Left renal cortex interstitium (tissue), 4 donors: ENCODE measurements around the gene EPB41L3. TPM values are rescaled to one million over a fixed set of nuclear protein-coding genes. Genes with fewer than 3 reads are reported as not detected.
"Not testable (repeated sequence)": the region's sequence is repeated elsewhere in the genome, so short reads cannot be mapped to it uniquely, and the experiment has no call there.

ENCODE experiments used
- DNase-seq, 4 donors: peaks; one replicate each; pipeline ENCODE4 v3.0.0-alpha.2; 2013; ENCODE audit warnings: low read depth in 4 of 4, low spot score in 2 of 4, missing footprints in 1 of 4
- polyA plus RNA-seq, 4 donors: library from polyadenylated mRNA; unstranded; fragments of 120-200 nt; gene quantifications; one replicate each; pipeline ENCODE4 v1.2.1, GENCODE V29; 2013; ENCODE audit not compliant: insufficient read length in 4 of 4

The EPB41L3 gene
- polyA plus RNA-seq, 4 donors: 51.9 to 65.7 (median 59.7) TPM

DNA sequence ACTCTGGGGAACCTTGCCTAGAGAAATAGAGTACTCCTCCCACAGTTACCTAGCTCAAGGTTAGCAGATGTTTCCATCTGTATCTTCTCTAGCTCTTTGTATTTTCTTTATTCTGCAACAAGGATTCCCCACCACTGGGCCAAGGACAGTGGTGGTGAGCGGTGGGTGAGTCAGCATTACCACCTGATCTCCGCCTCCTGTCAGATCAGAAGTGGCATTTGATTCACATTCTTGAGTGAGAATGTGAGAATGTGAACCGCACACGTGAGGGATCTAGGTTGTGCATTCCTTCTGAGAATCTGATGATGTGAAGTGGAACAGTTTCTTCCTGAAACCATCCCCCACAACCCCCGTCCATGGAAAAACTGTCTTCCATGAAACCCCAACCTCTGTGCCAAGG lies 9.0 kb downstream of the EPB41L3 start:
- DNase-seq: no peak

DNA sequence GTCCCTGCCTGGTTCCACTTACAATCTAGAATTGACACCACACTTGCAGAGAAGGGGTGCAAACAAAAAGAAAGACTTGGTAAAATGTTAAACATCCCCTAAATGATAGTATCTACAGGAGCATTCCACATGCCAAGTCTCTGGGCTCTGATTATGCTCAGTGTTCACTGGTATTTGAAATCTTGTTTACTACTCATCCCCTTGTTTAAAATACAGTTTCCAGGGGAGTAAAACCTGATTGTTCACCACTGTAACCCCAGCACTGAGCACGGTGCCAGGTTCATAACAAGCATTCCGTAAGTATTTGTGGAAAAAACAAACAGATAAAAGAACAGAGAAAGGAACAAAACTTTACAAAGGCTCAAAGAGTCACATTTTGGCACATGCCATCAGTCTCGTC lies 11.7 kb downstream of the EPB41L3 start:
- DNase-seq: no peak

DNA sequence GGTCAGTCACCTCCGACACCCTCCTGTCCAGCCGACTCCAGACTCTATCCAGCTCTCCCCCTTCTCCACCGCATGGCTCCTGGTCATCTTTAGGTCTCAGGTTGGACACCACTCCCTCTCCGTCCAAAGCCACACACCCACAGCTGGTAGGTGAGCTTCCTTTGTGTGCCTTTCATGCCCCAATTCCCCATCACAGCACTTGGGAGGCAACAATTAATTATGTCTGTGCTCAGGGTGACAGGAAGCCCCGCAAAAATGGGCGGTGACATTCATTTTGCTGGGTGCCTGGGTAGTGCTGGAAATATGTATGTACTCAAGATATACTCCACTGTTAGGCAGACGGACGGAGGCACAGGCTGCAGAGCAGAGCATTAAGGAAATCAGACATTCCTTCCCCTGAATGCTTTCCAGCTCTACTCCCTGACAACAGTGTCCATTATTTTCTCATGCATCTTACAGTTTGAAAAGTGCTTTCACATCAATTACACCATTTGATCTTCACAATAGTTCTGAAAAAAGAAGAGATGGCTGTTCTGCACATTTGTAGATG lies 13.1 kb downstream of the EPB41L3 start:
- no peak for DNase-seq

DNA sequence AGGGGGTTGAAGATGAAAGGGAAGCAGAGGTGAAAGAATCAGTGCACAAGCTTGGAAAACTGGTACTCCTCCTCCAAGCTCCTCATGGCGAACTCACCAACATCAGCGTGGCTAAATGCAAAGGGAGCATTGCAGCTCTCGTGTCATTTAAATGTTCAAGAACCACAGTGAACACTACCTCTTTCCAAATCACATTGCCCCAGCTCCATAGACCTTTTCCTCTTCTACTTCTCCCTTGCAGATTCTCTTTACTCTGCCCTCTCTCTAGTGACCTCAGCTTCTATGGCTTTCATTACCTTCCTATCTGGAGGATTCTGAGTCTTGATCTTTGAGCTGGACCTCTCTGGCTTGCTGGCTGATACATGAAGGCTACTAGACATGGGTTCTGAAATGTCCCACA lies 14.3 kb downstream of the EPB41L3 start:
- no peak for DNase-seq

DNA sequence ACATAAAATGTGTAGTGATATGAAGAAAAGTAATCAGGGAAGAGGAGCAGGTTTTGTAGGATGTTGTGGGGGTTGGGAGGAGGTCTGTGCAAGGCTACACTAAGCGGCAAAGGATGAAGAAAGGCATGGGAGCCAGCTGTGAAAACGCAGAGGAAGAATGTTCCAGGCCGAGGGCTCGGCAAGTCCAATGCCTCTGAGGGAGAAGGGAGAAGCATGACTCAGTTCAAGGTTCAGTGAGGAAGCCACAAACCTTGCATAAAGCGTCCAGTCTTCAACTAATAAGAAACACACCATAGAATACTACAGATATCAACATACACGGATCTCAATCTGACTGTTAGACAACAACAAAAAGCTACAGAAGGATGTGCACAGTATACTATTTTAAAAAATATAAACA lies 16.2 kb downstream of the EPB41L3 start:
- no peak for DNase-seq

DNA sequence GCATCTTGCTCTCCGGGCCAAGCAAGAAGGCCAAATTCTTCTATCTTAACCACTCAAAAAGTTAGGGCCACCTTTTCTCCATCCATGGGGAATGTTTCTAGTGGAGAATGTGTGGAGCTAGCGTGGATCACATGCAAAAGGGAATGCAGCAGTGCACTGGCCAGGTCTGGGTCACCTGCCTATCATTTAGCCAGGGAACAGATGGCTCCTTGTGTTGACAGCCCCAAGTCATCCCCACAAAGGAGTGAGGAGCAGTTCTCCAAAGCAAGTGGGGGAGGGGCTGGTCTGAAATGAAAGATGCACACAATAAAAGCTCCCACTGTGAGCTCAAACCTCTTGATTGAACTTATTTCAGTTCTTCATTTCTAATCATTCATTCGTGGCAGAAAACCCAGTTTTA lies 19.1 kb downstream of the EPB41L3 start:
- no peak for DNase-seq

DNA sequence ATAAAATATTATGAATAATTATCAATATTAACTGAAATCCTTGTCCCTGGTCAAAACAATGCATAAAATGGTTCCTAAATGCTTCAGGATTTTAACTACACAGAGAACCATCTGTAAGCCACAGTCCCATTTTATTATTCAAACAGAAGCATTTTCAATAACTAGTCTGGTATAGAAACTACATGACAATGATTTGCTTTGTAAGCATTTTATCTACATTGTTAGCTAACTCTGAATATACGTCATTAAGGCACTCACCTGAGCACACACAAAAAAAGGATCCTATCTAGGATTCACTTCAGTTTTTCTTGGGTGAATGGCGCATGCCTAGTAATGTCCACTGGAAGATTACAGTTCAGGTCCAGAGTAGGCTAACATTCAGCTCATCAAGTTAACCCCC lies 22.8 kb downstream of the EPB41L3 start:
- no peak for DNase-seq

DNA sequence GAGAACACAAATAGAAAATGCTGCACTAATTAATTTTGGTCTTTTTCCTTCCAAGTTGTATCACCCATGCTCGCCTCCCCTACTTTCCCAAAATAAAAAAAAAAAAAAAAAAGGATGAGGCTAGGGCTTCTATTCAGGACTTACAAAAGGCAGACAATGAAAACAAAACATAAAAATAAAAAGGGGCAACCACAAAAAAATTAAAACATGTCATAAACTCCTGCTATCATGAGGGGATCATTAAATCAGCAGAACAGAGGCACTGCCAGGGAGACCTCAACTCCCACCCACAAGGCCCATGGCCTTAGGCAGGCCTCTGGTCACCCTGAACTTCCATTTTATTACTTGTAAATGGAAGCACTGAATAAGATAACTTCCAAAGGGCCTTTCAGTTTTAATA lies 23.3 kb downstream of the EPB41L3 start:
- DNase-seq: no peak

DNA sequence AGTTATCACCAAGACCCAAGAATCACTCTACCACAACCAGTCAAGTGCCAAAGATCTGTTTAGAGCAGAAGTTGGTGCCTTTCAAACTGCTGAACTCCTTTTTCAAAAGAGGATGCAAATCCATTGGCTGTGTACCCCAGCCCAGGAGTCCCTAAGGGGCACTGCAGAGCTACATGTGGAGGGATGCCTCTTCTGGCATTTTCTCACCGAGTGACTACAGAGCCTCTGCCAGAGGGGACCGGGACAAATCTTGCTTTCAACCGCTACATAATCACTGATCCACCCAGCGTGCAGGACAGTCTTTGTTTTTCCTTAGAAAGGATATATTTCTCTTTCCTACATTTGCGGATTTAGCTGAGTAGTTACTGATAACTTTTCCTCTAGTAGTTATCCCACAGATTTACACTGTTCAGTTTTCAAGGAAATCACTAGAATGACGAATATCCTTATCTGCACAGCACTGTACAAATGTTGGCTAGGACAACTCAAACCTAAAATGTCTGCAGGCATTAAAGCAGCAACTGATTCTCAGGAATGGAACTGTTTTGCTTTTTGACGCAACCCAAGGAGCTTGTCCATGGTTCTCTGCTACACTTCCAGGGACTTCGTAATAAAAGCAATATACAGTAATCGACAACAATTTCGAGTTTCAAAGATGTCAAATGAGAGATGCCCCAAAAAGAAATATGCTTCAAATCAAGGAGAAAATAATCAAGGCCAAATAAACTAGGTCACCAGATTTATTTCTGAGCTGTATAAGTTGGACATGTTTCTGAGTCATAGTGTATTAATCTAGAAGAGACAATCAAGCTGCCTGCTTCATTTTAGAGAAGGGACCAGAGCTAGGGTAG lies 24.1 kb downstream of the EPB41L3 start:
- no peak for DNase-seq

DNA sequence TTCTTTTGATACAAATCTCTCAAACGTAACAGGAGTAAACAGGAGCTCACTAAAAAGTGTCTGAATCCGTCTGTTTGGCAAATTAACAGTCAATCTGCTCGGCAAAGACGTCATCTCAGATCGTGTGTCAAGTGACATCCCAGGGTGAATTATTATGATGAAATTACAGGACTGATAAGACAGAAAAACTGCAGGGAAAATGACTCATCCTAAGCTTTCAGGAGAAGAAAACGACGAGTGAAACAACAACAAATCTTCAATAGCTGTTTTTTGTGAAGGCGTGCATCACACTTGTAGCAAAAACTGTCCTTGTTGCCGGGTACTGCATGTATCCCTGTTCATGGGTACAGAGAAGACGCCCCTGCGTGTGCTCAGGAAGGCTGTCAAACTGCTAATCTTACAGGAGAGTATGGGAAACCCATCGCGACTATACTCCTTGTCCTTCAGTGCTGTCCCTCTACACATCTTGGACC lies 24.9 kb downstream of the EPB41L3 start:
- no peak for DNase-seq

DNA sequence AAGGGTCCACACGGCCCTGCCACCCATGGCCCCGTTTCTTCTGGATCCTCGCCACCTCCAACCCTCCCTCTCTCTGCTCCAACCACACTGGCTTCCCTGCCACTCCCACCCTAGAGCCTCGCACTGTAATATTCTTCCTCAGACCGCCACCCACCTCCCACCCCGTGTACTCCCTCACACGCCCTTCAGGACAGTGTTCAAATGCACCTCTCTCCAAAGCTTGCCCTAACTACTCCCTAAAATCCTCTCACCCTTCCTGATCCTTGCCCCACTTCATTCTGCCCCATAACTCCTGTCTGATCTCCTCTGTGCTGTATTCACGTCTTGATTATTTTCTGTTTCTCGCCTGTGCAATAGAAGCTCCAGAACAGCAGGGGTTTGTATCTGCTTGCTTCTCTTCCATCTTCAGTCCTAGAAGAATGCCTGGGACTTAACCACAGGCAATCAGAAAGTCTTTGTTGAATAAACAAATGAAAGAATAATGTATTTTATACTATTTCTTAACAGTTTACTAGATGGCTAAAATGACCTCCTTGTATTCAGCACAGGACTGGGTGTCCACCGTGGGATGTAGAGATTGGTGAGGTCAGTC lies 25.5 kb downstream of the EPB41L3 start:
- no peak for DNase-seq

DNA sequence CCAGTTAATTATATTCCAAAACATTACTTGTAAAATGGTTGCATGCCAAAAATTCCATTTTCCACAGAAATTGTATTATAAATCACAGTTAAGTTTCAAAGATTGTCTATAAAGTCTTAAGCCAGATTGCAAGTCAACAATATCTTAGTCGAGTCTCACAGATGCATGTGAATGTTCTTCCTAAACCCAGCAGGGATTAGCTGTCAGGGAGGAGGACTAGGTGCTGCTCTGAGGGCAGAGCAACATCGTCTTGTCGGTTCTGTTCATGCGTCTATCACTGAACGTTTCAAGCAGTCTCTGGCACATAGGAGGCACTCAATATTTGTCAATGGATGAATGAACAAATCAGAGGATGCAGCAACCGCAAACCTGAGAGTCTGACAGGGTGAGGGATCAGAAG lies 27.0 kb downstream of the EPB41L3 start:
- DNase-seq: no peak

DNA sequence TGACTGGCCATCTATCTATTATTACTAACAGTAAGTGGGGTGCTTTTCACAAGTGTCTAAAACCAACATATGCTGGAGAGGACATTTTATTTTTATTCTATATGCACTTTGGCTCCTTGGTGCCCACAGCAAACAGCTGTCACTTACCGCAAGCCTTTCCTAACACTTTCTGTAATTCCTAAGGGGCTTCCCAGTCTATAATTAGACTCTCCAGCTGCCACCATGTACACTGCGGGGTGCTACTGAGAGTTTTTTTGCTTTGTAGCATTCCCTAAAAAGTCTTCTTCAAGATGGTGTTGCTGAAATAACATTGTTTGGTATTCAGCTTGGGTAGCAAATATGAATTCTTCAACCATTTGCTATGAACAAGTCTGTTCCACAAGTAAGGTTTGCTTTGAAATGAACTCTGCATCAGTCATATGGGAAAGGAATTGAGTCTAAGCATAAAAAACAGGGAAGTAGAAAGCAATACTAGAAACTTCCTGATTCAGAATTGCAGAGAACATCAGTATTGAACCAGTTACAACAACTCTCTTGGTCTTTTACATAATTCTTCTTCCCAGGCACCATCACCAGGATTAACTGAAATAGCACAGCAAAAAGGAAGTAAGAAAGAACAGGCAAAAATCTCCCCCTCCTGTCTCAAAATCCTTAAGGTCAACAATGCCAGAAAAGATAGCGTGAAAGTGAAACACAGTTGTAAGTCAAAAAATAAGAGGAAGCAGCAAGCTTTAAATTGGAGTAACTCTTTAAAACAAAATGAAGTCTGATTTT lies 28.6 kb downstream of the EPB41L3 start:
- no peak for DNase-seq

DNA sequence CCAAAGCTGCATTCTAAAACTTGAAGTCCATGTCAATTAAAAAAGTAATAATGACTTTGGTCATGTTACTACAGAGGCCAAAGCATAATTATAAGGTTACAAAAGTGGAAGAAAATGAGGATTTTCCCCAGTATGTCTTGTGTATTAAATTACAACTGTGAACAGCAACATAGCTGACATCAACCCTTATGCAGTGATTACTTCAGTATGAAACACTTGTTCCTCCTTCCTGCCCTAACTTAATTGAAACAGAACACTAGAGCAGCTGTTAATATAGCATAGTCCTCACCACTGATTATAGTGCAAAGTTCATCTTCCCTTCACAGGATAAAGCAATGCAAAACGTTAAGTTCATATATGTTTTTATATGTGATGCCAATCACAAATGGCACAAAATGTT lies 29.9 kb downstream of the EPB41L3 start:
- no peak for DNase-seq

DNA sequence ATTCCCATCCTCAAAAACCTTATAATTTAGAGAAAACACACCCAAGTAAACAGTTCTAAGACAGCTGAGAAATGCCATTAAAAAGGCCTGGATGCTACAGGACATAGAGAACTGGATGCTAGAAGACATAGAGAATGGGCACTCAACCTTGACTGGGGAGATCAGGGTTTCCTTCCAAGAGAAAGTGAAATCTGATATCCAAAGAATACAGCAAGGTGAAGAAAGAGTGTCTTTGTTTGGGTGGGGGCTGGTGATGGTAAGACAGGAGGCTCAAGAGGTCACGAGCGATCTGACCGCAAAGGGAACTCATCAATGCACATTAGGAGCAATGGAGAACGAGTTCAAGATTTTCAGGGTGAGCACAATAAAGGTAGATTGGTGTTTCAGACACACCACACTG lies 31.6 kb downstream of the EPB41L3 start:
- DNase-seq: no peak

DNA sequence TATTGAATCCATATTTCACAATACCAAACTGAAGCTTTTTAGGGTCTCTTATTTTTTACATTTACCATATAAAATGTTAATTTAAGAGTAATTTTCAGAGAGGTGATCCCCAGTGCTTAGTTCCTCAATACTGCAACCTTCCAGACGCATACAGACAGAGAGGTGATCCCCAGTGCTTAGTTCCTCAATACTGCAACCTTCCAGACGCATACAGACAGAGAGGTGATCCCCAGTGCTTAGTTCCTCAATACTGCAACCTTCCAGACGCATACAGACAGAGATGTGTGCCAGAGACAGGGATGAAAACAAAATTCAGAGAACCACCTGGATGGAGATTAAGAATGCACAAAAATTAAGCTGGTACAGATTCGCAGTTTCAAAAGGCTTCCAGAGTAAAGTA lies 32.3 kb downstream of the EPB41L3 start:
- DNase-seq: not testable (repeated sequence)

DNA sequence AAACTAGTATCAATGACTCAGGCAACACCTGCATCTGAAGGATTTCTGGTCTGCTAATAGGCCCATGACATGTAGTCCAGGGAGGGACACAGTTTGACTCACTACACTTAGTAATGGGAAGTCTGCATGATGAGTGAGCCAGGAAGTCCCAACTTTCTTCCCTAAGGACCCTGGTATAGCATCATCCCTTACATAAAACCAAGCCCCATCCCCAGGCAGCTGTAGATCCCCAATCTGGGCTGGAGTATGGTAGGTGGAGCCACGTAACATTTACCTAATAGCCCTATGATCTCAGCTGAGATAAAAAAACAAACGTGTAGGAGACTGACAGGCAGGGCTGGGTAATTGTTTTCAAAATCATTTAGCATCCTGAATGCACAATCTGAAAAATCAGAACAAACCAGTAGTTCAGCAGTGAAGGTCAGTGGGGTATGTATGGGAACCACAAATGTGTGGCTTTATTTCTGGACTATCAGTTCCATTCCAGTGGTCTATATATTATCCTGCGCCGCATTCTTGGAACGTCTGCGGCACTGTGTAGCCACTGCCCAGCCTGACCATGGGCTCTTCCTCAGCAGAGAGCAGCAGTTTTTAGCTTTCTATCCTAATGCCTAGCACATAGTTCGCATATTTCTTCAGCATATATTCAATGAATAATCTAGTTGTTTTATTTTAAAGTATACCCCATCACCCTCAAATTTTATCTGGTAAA lies 33.5 kb downstream of the EPB41L3 start:
- no peak for DNase-seq

DNA sequence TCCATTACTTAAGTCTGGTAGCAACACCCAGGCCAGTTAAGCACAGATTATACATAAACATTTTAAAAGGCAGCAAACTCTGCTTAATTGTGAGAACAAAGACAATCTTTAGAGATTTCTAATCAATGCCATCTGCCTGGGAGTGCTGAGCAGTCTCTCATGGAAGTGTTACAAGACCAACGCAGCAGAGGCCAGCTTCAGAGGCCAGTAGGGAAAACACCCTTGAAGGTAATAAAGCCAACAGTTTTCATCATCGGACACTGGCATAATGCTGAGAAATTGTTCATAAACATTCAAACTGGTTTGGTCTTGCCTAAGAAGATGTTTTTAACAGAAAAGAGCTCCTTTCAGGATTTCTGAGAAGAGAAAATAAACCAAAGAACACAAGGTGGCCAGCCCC lies 35.0 kb downstream of the EPB41L3 start:
- DNase-seq: no peak

DNA sequence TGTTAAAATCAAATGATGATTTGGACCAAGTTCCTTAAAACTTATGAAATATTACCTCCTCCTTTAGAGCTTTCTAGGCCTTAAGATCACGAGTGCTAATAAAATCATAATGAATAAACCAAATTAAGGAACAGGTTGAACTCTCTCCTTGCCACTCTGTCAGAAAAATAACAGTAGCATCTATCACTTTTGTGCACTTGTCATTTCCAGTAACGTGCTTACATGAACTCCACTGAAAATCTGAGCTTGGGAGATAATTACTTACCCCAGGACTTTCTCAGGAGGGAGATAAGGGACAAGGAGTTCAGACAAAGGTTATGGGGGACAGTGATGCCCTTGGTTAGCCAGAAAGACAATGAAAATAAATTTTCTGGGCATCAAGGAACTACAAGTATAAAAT lies 36.0 kb downstream of the EPB41L3 start:
- DNase-seq: no peak

DNA sequence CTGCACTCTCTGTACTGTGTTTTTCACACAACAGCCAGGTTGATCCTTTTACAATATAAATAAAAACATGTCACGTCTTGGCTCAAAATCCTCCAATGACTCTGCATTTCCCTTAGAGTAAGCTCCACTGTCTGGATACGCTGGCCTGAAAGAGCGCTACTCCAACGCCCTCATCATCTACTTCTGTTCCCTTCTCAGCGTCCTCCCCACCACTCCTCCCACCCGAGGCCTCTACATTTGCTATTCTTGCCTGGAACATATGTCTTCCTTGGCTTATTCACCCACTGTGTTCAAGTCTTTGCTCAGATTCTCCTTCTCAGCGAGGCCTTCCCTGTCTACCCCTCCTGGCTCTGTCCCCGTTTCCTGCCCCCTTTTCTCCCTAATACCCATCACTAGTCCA lies 37.6 kb downstream of the EPB41L3 start:
- DNase-seq: no peak

DNA sequence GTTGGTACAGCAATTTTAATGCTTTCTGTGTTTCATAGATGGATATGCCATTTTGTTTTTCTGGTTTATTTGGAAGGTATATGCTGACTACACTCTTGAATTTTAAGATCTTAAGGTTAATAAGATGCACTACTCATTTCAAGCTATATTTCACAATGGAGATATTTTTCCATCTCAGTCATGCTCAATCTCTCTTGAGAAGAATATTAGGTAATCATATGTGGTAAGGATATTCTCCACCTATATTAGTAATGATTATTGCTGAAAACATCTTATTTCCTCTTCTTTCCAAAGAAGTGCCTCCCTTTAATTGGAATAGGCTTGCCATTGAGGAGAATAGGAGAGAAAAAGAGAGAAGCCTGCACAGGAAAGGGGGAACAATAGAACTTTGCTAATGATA lies 40.1 kb downstream of the EPB41L3 start:
- no peak for DNase-seq
